ENCODE data around the gene COL5A1.

- no peak for TF ChIP-seq CTCF (conservative IDR thresholded peaks at IDR 0.05)
- TF ChIP-seq ZFX (IDR thresholded peaks at IDR 0.05): no peak
Measured at GRCh38 chr9:134685784-134686183, 44.2 kb downstream of the COL5A1 start.

Data from C4-2B (cell line).